Central memory CD4-positive, alpha-beta T cell (primary cell): ENCODE results near the gene IRX5.

Source experiments
- DNase-seq: peaks from one replicate; pipeline ENCODE4 v3.0.0; 2022

Gene IRX5

DNA sequence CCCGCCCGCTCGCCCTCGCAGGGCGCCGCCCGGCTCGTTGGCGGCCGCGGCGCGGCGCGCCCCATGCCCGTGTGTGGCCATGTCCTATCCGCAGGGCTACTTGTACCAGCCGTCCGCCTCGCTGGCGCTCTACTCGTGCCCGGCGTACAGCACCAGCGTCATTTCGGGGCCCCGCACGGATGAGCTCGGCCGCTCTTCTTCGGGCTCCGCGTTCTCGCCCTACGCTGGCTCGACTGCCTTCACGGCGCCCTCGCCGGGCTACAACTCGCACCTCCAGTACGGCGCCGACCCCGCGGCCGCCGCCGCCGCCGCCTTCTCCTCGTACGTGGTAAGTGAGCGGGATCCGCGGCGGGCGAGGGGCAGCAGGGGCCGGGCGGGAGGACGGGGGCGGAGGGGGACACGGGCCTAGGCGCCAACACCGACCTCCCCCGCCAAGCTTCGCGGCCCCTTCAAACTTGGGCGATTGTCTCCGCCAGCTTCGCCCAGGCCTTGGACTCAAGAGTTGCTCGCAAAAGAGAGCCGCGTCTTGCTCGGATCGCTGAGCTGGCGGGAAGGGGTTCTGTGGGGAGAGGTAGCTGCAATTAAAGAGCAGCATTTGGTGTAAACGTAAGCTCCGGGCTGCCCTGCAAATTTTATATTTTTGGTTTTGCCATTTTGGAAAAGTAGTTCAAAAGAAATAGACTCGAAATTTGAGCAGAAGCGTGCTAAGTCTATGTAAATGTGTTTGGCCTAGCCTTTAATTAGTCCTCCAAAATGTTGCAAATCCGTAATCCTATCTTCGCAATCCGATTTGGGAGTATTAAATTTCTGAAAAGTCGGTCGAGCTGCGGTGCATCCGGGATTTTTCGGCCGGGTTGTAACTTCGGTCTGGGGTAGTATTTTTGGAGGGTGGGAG is 702 bp downstream of the IRX5 start:
- no peak for DNase-seq

GRCh38 chr16:54932021-54932660 is 1.5 kb downstream of the IRX5 start:
- no peak for DNase-seq

DNA sequence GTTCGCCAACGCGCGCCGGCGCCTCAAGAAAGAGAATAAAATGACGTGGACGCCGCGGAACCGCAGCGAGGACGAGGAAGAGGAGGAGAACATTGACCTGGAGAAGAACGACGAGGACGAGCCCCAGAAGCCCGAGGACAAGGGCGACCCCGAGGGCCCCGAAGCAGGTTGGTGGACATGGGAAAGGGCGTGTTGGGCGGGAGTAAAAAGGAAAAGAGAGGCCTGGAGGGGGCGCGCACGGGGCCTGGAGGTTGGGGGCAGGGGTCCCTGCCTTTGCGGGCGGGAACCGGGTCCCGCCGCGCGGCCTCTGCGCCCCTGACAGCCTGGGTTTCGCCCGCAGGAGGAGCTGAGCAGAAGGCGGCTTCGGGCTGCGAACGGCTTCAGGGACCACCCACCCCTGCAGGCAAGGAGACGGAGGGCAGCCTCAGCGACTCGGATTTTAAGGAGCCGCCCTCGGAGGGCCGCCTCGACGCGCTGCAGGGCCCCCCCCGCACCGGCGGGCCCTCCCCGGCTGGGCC is 2.1 kb downstream of the IRX5 start:
- DNase-seq = no peak

GRCh38 chr16:54933281-54934011 is 2.8 kb downstream of the IRX5 start:
- DNase-seq = no peak

DNA sequence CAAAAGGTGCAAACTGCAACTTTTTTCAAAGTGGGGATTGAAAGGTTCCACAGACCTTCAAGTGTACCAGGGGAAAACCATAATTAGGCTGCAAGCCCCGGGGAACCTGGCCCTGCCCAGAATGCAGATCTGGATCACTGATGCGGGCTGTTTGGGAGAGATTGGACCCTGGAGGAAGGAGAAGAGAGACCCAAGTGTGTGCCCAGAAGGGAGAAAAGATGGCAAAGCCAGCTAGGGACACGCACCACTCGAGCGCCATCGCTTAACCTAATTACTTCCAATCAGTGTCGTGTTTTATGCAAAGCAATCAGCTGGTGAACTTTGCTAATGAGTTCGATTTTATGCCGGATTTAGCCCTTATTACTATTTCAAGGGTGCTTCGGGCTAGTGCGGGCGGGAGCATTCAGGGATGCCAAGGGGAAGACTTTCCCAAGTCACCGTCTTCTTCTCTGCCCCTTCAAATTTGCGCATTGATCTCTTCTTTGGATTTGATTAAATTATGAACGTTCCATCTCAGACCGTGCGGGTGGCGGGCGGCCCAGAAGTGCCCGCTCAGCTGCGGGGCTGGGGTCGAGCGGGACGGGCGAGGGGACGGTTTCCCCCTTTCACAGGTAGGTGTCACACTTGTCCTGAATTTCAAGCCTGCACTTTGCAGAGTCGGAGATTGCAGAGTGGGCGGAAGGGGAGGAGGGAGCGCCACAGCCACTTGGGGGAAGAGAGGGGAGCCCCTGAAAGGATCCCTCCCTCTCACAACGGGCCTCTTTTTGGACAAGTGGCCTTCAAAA is 4.0 kb downstream of the IRX5 start:
- DNase-seq = no peak

- no peak for DNase-seq
Observed at GRCh38 chr16:54935266-54935968, 4.8 kb downstream of the IRX5 start.

- DNase-seq = no peak
Observed at GRCh38 chr16:54936201-54936978, 5.7 kb downstream of the IRX5 start.

DNA sequence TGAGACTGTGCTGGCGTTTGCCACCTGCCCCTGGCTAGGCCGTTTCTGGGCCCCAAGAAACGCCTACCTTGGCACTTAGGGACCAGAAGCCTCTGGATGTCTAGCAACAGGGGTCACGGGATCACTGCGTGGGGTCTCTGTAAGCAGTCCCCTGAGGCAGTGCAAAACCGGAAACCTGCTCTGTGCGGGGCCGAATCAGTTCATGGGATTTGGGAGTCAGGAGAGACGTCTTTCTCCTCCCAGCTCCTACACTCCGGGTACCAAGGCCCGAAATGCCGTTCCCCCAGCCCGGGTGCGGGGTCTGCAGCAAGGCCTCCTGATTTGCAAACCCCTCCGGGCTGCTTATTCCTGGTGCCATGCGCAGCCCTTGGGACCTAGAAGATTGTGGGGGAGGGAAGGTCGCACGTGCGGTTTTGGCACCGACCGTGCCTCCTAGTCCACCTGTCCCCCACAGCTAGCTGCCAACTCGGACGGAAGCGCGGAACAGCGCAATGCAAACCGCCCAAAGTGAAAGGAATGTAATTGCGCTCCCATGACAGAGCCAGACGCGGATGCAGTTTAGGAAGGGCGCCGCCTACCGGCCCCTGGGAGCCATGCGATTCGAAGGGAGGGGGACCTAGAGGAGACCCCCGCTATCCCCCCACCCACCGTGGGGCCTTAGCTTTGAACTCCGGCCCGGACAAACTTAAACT is 6.5 kb downstream of the IRX5 start:
- DNase-seq = no peak

- DNase-seq = no peak
Observed at GRCh38 chr16:54937671-54938211, 7.1 kb downstream of the IRX5 start.

DNA sequence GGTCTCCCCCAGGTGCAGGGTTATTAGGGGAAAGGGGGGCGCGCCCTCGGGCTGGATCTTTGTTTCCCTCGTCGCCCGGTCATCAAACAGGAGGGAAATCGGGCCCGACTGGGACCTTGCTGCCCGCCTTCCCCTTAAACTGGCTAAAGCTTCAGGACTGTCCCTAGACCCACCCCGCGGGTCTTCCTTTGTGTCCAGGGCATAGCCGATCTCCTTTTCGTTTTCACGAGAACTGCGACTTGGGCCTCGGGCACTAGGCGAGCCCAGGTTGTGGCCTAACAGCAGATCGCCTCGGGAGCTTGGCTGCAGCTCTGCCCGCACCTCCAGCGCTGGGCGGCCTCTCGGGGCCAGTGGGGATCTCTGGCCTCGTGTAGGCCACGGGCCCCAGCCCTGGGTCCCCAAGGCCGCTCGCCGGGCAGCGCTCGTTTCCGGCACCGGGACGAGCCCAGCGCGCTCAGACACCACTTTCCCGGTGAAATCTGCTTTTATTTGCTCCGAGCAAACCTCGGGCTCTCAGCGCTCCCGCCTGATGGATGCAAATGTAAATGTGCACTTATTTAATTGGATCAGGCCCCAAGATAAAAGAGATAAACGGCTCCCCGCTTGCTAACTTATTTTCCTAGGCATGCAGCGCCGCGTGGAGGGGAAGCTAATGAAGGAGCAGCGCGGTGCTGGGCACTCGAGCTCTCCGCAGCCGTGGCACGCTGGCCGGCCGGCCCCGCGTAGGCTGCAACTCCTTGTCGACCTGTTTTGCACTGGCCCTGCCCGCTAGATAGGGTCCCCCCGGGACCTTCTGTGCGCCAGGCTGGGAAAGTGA is 7.8 kb downstream of the IRX5 start:
- DNase-seq = no peak

DNA sequence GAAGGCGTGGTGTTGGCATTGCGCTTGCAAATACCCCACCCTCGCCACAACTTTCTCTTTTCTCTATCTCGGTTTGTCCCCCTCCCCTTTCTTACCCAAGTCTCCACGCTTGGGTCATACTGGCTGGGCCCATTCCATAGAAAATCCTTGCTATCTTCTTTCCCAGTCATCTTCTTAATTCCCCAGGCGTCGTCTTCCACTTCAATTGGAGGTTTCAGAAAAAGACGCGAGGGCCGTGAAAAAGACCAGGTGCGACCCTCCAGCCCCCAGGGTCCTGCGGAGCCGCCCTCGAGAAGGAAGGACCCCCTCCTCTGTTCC is 8.3 kb downstream of the IRX5 start:
- no peak for DNase-seq

DNA sequence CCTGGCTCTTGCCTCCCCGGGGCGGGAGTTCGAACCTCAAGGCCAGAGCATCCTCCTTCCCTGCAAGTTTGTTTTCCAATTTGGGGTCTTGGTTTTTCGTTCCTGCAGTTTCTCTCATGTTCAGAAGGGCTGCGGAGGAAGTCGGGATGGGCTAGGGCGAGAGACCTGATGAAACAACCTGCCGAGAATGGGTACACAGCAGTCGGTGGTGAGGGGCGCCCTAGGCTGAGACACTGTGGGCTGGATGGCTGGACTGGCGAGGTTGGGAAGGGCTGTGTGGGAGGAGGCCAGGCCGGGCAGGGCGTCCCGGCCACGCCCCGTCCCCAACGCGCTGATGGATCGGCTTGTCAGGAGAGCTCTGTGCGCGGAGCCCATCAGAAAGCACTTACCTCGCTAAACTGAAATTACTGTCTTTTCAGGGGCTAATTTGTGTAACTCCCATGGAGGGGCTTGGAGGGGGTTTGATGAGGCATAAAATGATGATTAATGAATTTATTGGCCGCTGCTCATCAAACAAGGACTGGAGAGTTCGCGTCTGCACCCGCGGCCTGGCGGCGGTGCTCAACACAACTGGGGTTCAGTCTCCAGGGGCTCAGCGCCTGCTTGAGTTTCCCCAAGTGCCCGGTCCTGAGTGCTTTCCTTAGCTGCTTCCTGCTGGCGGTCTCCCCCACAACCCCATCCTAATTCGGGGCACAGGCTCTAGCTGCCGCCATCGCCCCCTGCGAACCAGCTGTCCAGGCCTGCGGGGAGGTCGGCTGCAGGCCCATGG is 9.0 kb downstream of the IRX5 start:
- DNase-seq = no peak

DNA sequence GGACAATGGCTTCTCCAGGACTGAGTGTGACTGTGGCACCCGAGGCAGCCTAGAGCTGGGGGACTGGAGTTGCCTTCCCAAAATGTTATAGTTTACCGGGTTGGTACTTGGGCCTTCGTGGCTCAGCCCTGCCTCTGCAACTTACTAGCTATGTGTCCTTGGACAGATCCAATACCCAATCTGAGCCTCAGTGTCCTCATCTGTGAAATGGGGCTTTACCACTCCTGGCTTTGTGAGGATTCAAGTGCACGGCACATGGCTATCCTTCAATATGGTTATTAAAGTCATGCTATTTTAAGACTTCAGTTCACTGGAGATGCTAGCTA is 9.6 kb downstream of the IRX5 start:
- no peak for DNase-seq

GRCh38 chr16:54942353-54942943 is 11.8 kb downstream of the IRX5 start:
- no peak for DNase-seq

DNA sequence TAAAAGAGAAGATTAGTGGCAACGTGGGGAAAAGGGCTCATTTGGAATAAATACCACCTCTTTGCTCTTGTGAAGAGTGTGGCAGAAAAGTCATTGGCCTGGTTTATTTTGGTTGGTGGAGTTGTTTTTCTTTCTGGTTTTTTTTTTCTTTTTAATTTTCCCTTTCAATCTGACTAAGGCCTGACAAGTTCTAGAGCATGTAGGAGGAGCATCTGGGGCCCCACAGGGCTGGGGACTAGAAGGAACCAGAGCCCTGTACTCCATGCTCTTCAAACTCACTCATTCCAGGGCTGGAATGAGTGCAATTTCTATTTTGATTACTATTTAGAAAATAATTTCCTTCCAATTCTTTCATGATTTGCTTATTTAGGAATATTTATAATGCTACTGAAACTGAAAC is 13.3 kb downstream of the IRX5 start:
- no peak for DNase-seq

DNA sequence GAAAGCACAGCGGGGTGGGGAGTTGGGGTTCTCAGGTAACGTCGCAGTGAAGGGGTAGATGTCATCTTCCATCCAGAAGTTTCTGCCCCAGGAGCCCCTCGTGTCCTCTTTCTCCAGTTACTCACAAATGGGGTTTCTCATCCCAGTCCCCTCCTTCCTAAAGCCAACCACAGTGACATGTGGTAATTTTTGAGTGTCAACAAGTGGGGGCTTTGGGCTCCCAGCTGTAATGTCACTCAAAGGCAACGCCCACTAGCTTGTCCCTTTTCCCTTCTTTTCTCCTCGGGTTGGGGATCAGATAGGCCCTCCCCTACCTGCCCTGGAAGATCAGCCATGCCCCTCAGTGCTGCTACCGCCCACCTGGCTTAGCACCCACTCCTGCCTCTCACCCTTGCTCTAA is 14.4 kb downstream of the IRX5 start:
- DNase-seq = no peak

- no peak for DNase-seq
Observed at GRCh38 chr16:54946909-54947308, 16.2 kb downstream of the IRX5 start.

DNA sequence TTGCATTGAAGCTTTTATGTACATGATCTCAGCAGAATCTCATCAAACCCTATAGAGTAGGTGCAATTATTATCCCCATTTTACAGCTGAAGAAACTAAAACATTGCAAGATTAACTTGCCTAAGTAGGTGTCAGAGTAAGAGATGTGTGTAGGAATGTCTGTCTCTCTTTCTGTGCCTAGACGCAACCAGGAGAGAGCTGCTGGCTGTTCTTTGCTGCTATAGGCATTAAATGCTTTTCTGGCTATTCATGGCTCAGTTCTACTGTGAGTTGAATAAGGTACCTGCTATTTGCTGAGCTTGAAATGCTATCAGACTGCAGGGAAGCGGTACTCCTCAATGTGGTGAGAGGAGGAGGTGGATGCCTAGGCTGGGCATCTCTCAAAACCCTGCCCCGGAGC is 17.0 kb downstream of the IRX5 start:
- DNase-seq = no peak
